Measurements from ENCODE around the gene GABRB1.

The GABRB1 gene

GRCh38 chr4:47221721-47222120, 190.4 kb downstream of the GABRB1 start:
- DNase-seq: no peak
- no peaks in the 10 kb centered on the region for H3K36me3 ChIP-seq (ENCODE audit: insufficient read depth, low read length)
- H3K9me3 ChIP-seq (ENCODE audit: insufficient read depth, low read length, severe bottlenecking): no peaks in the 10 kb centered on the region
- H3K27me3 ChIP-seq (ENCODE audit: insufficient read depth, low read length, poor library complexity): no peaks in the 10 kb centered on the region
- no peak overlapping the region for H3K4me2 ChIP-seq (ENCODE audit: insufficient read depth, low read length)
- ATAC-seq (ENCODE audit: insufficient read depth, low read depth): no peak
- no peak overlapping the region for H2AFZ ChIP-seq (ENCODE audit: low read depth, low read length)
- no peak for TF ChIP-seq EZH2 (IDR thresholded peaks at IDR 0.05; ENCODE audit: borderline replicate concordance, low read depth, low read length, severe bottlenecking)
- TF ChIP-seq, protein P1, sequence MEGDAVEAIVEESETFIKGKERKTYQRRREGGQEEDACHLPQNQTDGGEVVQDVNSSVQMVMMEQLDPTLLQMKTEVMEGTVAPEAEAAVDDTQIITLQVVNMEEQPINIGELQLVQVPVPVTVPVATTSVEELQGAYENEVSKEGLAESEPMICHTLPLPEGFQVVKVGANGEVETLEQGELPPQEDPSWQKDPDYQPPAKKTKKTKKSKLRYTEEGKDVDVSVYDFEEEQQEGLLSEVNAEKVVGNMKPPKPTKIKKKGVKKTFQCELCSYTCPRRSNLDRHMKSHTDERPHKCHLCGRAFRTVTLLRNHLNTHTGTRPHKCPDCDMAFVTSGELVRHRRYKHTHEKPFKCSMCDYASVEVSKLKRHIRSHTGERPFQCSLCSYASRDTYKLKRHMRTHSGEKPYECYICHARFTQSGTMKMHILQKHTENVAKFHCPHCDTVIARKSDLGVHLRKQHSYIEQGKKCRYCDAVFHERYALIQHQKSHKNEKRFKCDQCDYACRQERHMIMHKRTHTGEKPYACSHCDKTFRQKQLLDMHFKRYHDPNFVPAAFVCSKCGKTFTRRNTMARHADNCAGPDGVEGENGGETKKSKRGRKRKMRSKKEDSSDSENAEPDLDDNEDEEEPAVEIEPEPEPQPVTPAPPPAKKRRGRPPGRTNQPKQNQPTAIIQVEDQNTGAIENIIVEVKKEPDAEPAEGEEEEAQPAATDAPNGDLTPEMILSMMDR (IDR thresholded peaks at IDR 0.05; ENCODE audit: borderline replicate concordance, extremely low read depth, low read length, poor library complexity, severe bottlenecking): no peak
- no peak overlapping the region for H3K4me3 ChIP-seq (ENCODE audit: low read depth in 1 of 2, low read length in 2 of 2)
- H4K20me1 ChIP-seq (ENCODE audit: insufficient read depth, low read length): no peaks in the 10 kb centered on the region
- H3K9ac ChIP-seq (ENCODE audit: low read depth, low read length): no peak overlapping the region
- no peak overlapping the region for H3K27ac ChIP-seq (ENCODE audit: low read length)
- no peaks in the 10 kb centered on the region for H3K79me2 ChIP-seq (ENCODE audit: insufficient read depth, low read length)
- H3K4me1 ChIP-seq (ENCODE audit: insufficient read depth, low read length): no peaks in the 10 kb centered on the region

DNA sequence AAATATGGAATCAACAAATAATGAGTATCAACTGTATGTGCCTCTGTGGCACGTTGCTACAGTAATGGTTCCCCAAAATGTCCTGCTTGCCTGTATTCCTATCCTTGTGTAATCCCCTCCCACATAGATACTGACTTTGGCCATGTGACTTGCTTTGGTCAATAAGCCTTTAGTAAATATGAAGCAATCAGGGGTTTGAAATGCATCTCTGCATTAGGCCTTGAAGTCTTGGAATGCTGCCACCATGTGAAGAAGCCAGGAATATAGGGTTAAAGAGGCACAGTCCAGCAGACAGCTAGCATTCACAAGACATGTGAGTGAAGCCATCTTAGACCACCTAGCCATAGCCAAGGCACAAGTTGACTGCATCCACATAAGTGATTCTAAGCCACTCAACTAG, 190.9 kb downstream of the GABRB1 start:
- Histone ChIP-seq H3K79me2 (ENCODE audit: insufficient read depth, low read length) (no peaks in the 10 kb centered on the region), H3K9me3 (ENCODE audit: insufficient read depth, low read length, severe bottlenecking) (no peaks in the 10 kb centered on the region), H3K9ac (ENCODE audit: low read depth, low read length) (no peak overlapping the region), H3K4me2 (ENCODE audit: insufficient read depth, low read length) (no peak overlapping the region), H3K36me3 (ENCODE audit: insufficient read depth, low read length) (no peaks in the 10 kb centered on the region), H4K20me1 (ENCODE audit: insufficient read depth, low read length) (no peaks in the 10 kb centered on the region), H3K4me1 (ENCODE audit: insufficient read depth, low read length) (no peaks in the 10 kb centered on the region), H3K4me3 (ENCODE audit: low read depth in 1 of 2, low read length in 2 of 2) (no peak overlapping the region), H2AFZ (ENCODE audit: low read depth, low read length) (no peak overlapping the region), H3K27ac (ENCODE audit: low read length) (no peak overlapping the region), H3K27me3 (ENCODE audit: insufficient read depth, low read length, poor library complexity) (no peaks in the 10 kb centered on the region)
- no peak for TF ChIP-seq EZH2 (IDR thresholded peaks at IDR 0.05; ENCODE audit: borderline replicate concordance, low read depth, low read length, severe bottlenecking)
- TF ChIP-seq, protein P1 (IDR thresholded peaks at IDR 0.05; ENCODE audit: borderline replicate concordance, extremely low read depth, low read length, poor library complexity, severe bottlenecking): no peak
- ATAC-seq (ENCODE audit: insufficient read depth, low read depth) (no peak), DNase-seq (no peak)

DNA sequence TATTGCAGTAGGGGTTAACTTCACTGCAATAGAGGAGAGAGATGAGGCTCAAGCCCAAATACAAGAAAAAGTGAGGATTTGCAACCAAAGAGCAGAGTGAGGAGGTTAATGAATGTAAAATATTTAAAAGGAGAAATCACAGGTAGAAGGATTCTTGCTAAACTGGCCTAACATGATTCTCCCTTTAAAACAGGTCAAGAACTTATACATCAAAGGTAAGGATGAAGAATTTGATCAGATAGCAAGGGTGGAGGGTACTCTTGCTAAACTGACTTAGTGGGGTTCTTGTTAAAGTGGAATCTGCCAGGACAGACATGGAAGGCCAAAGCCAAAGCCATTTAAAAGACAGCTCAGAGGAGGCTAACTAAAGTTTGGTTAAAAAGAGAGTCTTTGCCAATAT, 193.0 kb downstream of the GABRB1 start:
- no peak overlapping the region for H3K9ac ChIP-seq (ENCODE audit: low read depth, low read length)
- no peaks in the 10 kb centered on the region for H3K36me3 ChIP-seq (ENCODE audit: insufficient read depth, low read length)
- DNase-seq: no peak
- H3K4me1 ChIP-seq (ENCODE audit: insufficient read depth, low read length): no peaks in the 10 kb centered on the region
- no peak for ATAC-seq (ENCODE audit: insufficient read depth, low read depth)
- no peak overlapping the region for H3K4me3 ChIP-seq (ENCODE audit: low read depth in 1 of 2, low read length in 2 of 2)
- TF ChIP-seq EZH2 (IDR thresholded peaks at IDR 0.05; ENCODE audit: borderline replicate concordance, low read depth, low read length, severe bottlenecking): no peak
- TF ChIP-seq, protein P1 (IDR thresholded peaks at IDR 0.05; ENCODE audit: borderline replicate concordance, extremely low read depth, low read length, poor library complexity, severe bottlenecking): no peak
- H3K9me3 ChIP-seq (ENCODE audit: insufficient read depth, low read length, severe bottlenecking): no peaks in the 10 kb centered on the region
- no peak overlapping the region for H2AFZ ChIP-seq (ENCODE audit: low read depth, low read length)
- H3K27me3 ChIP-seq (ENCODE audit: insufficient read depth, low read length, poor library complexity): no peaks in the 10 kb centered on the region
- no peak overlapping the region for H3K4me2 ChIP-seq (ENCODE audit: insufficient read depth, low read length)
- no peak overlapping the region for H3K27ac ChIP-seq (ENCODE audit: low read length)
- H3K79me2 ChIP-seq (ENCODE audit: insufficient read depth, low read length): no peaks in the 10 kb centered on the region
- no peaks in the 10 kb centered on the region for H4K20me1 ChIP-seq (ENCODE audit: insufficient read depth, low read length)

- no peaks in the 10 kb centered on the region for H3K9me3 ChIP-seq (ENCODE audit: insufficient read depth, low read length, severe bottlenecking)
- H3K4me3 ChIP-seq (ENCODE audit: low read depth in 1 of 2, low read length in 2 of 2): no peak overlapping the region
- H3K4me1 ChIP-seq (ENCODE audit: insufficient read depth, low read length): no peaks in the 10 kb centered on the region
- no peaks in the 10 kb centered on the region for H3K36me3 ChIP-seq (ENCODE audit: insufficient read depth, low read length)
- ATAC-seq (ENCODE audit: insufficient read depth, low read depth) (no peak), DNase-seq (no peak)
- H3K27ac ChIP-seq (ENCODE audit: low read length): no peak overlapping the region
- H3K4me2 ChIP-seq (ENCODE audit: insufficient read depth, low read length): no peak overlapping the region
- no peaks in the 10 kb centered on the region for H4K20me1 ChIP-seq (ENCODE audit: insufficient read depth, low read length)
- no peaks in the 10 kb centered on the region for H3K27me3 ChIP-seq (ENCODE audit: insufficient read depth, low read length, poor library complexity)
- H3K79me2 ChIP-seq (ENCODE audit: insufficient read depth, low read length): no peaks in the 10 kb centered on the region
- no peak overlapping the region for H3K9ac ChIP-seq (ENCODE audit: low read depth, low read length)
- TF ChIP-seq, protein P1 (IDR thresholded peaks at IDR 0.05; ENCODE audit: borderline replicate concordance, extremely low read depth, low read length, poor library complexity, severe bottlenecking): no peak
- TF ChIP-seq EZH2 (IDR thresholded peaks at IDR 0.05; ENCODE audit: borderline replicate concordance, low read depth, low read length, severe bottlenecking): no peak
- no peak overlapping the region for H2AFZ ChIP-seq (ENCODE audit: low read depth, low read length)
These were observed 204.4 kb downstream of the GABRB1 start for GRCh38 chr4:47235721-47236120.

Data from DND-41 (cell line).